Measurements from ENCODE around the gene ARFGAP3. TPM values are rescaled to one million over a fixed set of nuclear protein-coding genes. Genes with fewer than 3 reads are reported as not detected.

ARFGAP3 gene
- total and polyA plus RNA-seq, 2 experiments from 2014 or later, result 14.8 to 19.1 TPM

GRCh38 chr22:42805016-42805997, 51.8 kb downstream of the ARFGAP3 start (continued):
- no peak for TF ChIP-seq ZNF462 (CRISPR knock-in tag; IDR thresholded peaks at IDR 0.05)
- no peak for TF ChIP-seq ZNF114 (CRISPR knock-in tag; IDR thresholded peaks at IDR 0.05)
- TF ChIP-seq ETS1 (IDR thresholded peaks at IDR 0.05), result no peak
- TF ChIP-seq ZNF331 (CRISPR knock-in tag; IDR thresholded peaks at IDR 0.05; ENCODE audit: low read depth), result no peak
- TF ChIP-seq NANOG (IDR thresholded peaks at IDR 0.05; ENCODE audit: borderline replicate concordance), result no peak
- no peak for TF ChIP-seq POLR2AphosphoS5 (IDR thresholded peaks at IDR 0.05; ENCODE audit: low read depth)
- no peak for TF ChIP-seq EZH2 (IDR thresholded peaks at IDR 0.05; ENCODE audit: low read depth, unreplicated experiment)

GRCh38 chr22:42803389-42803788, 53.7 kb downstream of the ARFGAP3 start:
- no peak overlapping the region for H3K4me2 ChIP-seq
- no peak for DNase-seq (ENCODE audit: low spot score)
- Mint-ChIP-seq H3K36me3 (ENCODE audit: low read depth) (no peaks in the 10 kb centered on the region), H3K4me3 (no peak overlapping the region), H3K4me1 (peaks cover 19% of the 10 kb centered on the region), H3K27me3 (ENCODE audit: insufficient read depth, low read depth, poor library complexity) (peaks cover 16% of the 10 kb centered on the region), H3K9me3 (no peaks in the 10 kb centered on the region), H3K27ac (no peak overlapping the region)
- no peaks in the 10 kb centered on the region for H3K27me3 ChIP-seq (ENCODE audit: insufficient read depth)
- TF ChIP-seq STAT1 (IDR thresholded peaks at IDR 0.05; ENCODE audit: unreplicated experiment) (no peak), ETS1 (IDR thresholded peaks at IDR 0.05) (no peak), JUNB (IDR thresholded peaks at IDR 0.05; ENCODE audit: unreplicated experiment) (no peak), POLR2AphosphoS5 (IDR thresholded peaks at IDR 0.05; ENCODE audit: low read depth) (no peak), REST (IDR thresholded peaks at IDR 0.05; ENCODE audit: unreplicated experiment) (no peak), EZH2 (IDR thresholded peaks at IDR 0.05; ENCODE audit: low read depth, unreplicated experiment) (no peak), ZNF114 (CRISPR knock-in tag; IDR thresholded peaks at IDR 0.05) (no peak)
- ATAC-seq, result no peak
- H4K20me1 ChIP-seq (replicated peaks; ENCODE audit: insufficient read depth), result no peaks in the 10 kb centered on the region
- H3K4me3 ChIP-seq, result no peak overlapping the region
- H3K79me2 ChIP-seq (replicated peaks; ENCODE audit: insufficient read depth), result no peaks in the 10 kb centered on the region
- peaks cover 7% of the 10 kb centered on the region; the same call in 1 of the 2 replicates for H3K4me1 ChIP-seq (ENCODE audit: insufficient read depth)
- H3K36me3 ChIP-seq (ENCODE audit: insufficient read depth), result no peaks in the 10 kb centered on the region
- H3K27ac ChIP-seq (ENCODE audit: low read depth), result no peak overlapping the region
- no peaks in the 10 kb centered on the region for H3K9me2 ChIP-seq (ENCODE audit: insufficient read depth)
- no peak overlapping the region for H2AFZ ChIP-seq
- H3F3A ChIP-seq (replicated peaks; ENCODE audit: low read depth), result no peaks in the 10 kb centered on the region

Data from GM23338 (cell line).